Activated naive CD4-positive, alpha-beta T cell treated with anti-CD3 and anti-CD28 coated beads, Interleukin-2, amount 50 U/mL, for 72 hours (primary cell): ENCODE data around the gene ZNF275. TPM values are rescaled to one million over a fixed set of nuclear protein-coding genes. Genes with fewer than 3 reads are reported as not detected.
"Not testable (repeated sequence)": the region's sequence is repeated elsewhere in the genome, so short reads cannot be mapped to it uniquely, and the experiment has no call there.

Source experiments
- ATAC-seq, 2 donors: fragments of 150-1000 bp; cut with Tn5 transposase; 2 replicates each; pipeline ENCODE4 v1.10.0; 2021; ENCODE audit warnings: mild to moderate bottlenecking in 2 of 2, moderate library complexity in 2 of 2
- DNase-seq, 2 donors: peaks; one replicate each; pipeline ENCODE4 v3.0.0; 2021 to 2022; ENCODE audit warnings: low spot score in 2 of 2
- H3K27ac Mint-ChIP-seq, 2 donors: one replicate each; pipeline ENCODE4 v1.8.0; 2022; ENCODE audit warnings: mild to moderate bottlenecking in 2 of 2, mixed read lengths in 2 of 2
- H3K36me3 Mint-ChIP-seq, 2 donors: one replicate each; pipeline ENCODE4 v1.8.0; 2022; ENCODE audit warnings: mixed read lengths in 2 of 2
- H3K9me3 Mint-ChIP-seq, 2 donors: one replicate each; pipeline ENCODE4 v1.8.0; 2022; ENCODE audit warnings: mixed read lengths in 2 of 2
- total RNA-seq, 2 donors: library from RNA; stranded (reverse); gene quantifications; one replicate each; pipeline ENCODE4 v1.2.3, GENCODE V29; 2022

ZNF275 gene
- total RNA-seq, 2 donors from 2014 or later = 8.8 to 24.1 TPM

- ATAC-seq = no peak
- Mint-ChIP-seq H3K36me3 (no peaks in the 10 kb centered on the region), H3K27ac (no peak overlapping the region), H3K9me3 (no peaks in the 10 kb centered on the region)
- DNase-seq = no peak
These were observed 21.9 kb upstream of the ZNF275 start for GRCh38 chrX:153312041-153312440.

GRCh38 chrX:153312842-153313241 is 21.1 kb upstream of the ZNF275 start:
- Mint-ChIP-seq H3K27ac (no peak overlapping the region), H3K9me3 (no peaks in the 10 kb centered on the region), H3K36me3 (no peaks in the 10 kb centered on the region)
- DNase-seq (no peak), ATAC-seq (no peak)

DNA sequence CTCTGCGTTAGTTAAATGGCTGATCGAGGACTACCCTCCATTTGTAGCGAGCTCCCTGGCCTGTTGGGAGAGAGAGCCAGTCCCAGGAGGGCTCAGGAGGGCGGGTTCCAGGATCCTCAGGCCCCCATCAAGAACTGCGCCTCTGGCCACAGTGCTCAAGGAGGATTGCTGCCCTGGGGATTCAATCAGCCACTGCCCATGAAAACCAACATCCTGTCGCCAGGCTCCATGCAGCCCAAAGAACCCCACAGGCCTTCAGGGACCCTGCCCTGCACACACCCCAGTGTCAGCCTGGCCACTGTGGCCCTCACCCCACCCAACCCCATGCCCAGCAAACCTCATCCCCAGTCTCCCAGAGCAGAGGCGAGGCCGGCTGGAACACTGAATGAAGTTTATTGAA is 16.6 kb upstream of the ZNF275 start:
- H3K36me3 Mint-ChIP-seq = no peaks in the 10 kb centered on the region
- H3K27ac Mint-ChIP-seq = no peak overlapping the region
- no peak for DNase-seq
- no peak for ATAC-seq
- no peaks in the 10 kb centered on the region for H3K9me3 Mint-ChIP-seq

DNA sequence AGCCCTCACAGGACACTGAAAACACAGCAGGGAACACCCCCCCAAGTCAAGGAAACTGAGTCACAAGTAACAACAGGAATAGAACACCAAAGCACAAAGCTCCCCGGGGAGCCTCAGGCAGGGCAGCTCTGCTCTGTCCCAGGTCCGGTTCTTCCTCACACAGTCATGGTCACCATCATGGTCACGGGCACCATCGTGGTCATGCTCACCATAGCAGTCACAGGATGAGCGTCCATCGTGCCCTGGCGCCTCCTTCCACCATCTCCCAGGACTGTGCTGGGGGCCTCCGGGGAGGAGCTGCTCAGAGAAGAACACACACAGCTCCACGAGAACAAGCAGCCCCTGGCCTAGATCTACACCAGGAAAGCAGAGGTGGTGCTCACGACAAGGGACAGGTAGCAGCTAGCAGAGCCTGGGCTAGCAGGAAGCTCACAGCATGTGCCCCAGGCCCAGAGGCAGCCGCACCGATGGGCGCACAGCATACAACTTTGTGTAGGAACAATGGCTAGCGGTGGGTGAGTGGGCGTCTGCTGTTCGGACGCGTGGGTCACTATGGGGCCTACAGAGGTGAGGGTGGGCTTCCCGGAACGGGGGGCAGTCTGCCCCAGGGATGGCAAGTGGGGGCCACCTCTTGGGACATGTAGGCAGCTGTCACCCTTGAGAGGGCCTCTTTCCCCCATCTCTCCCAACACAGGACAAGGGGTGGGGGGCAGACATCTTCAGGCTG is 15.8 kb upstream of the ZNF275 start:
- no peak for ATAC-seq

DNA sequence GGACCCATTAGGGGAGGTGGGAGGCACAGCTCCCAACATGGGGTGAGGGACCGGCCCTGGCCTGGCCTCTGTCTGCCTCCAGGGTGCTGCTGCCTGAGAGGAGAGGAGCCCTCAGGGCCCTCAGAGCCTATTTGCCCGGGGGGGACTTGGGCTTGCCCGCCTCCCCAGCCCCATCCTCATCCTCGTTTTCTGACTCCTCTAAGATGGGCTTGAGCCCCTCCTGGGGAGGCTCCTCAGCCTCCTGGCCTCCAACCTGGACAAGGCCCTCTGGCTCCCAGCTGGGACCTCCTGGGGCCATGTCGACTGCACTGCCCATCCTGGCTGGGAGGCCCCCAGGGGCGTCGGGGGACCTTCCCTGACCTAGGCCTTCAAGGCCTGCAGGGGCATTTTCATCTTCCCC is 15.1 kb upstream of the ZNF275 start:
- DNase-seq (no peak), ATAC-seq (no peak)
- no peaks in the 10 kb centered on the region for H3K36me3 Mint-ChIP-seq
- no peak overlapping the region for H3K27ac Mint-ChIP-seq
- H3K9me3 Mint-ChIP-seq = no peaks in the 10 kb centered on the region

More for the DNA sequence above, 15.8 kb upstream of the ZNF275 start:
- Mint-ChIP-seq H3K36me3 (no peaks in the 10 kb centered on the region), H3K27ac (no peak overlapping the region), H3K9me3 (no peaks in the 10 kb centered on the region)
- DNase-seq = no peak

GRCh38 chrX:153319295-153320046 is 14.5 kb upstream of the ZNF275 start:
- no peak for DNase-seq
- no peak for ATAC-seq
- no peak overlapping the region for H3K27ac Mint-ChIP-seq
- no peaks in the 10 kb centered on the region for H3K36me3 Mint-ChIP-seq
- no peaks in the 10 kb centered on the region for H3K9me3 Mint-ChIP-seq

DNA sequence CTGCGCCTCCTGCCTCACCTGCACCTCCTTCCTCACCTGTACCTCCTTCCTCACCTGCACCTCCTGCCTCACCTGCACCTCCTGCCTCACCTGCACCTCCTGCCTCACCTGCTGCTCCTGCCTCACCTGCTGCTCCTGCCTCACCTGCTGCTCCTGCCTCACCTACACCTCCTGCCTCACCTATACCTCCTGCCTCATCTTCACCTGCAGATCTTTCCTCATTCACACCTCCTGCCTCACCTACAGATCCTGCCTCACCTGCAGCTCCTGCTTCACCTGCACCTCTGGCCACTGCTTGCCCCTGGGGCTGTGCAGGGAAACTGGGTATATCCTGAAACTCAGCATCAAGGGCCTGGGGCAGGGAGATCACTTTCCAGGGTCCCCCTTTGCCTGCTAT is 13.9 kb upstream of the ZNF275 start:
- not testable (repeated sequence) for H3K27ac Mint-ChIP-seq, DNase-seq, H3K9me3 Mint-ChIP-seq, ATAC-seq, H3K36me3 Mint-ChIP-seq

GRCh38 chrX:153320555-153321184 is 13.3 kb upstream of the ZNF275 start:
- ATAC-seq (no peak), DNase-seq (no peak)
- H3K36me3 Mint-ChIP-seq = no peaks in the 10 kb centered on the region
- H3K9me3 Mint-ChIP-seq = no peaks in the 10 kb centered on the region
- no peak overlapping the region for H3K27ac Mint-ChIP-seq

GRCh38 chrX:153321381-153322124 is 12.4 kb upstream of the ZNF275 start, which contains the start of gene PNMA6F:
Gene PNMA6F (minus strand): TSS chrX:153321767. CDS start chrX:153320674, 1,093 bp downstream.
- Mint-ChIP-seq H3K27ac (no peak within 1 kb of the TSS), H3K9me3 (no peaks in the 10 kb centered on the region), H3K36me3 (no peaks in the 10 kb centered on the region)
- DNase-seq = no peak
- ATAC-seq = no peak

- H3K36me3 Mint-ChIP-seq = no peaks in the 10 kb centered on the region
- ATAC-seq (no peak), DNase-seq (no peak)
- no peak overlapping the region for H3K27ac Mint-ChIP-seq
- H3K9me3 Mint-ChIP-seq = no peaks in the 10 kb centered on the region
These were observed 6.4 kb upstream of the ZNF275 start for GRCh38 chrX:153327561-153327960.

DNA sequence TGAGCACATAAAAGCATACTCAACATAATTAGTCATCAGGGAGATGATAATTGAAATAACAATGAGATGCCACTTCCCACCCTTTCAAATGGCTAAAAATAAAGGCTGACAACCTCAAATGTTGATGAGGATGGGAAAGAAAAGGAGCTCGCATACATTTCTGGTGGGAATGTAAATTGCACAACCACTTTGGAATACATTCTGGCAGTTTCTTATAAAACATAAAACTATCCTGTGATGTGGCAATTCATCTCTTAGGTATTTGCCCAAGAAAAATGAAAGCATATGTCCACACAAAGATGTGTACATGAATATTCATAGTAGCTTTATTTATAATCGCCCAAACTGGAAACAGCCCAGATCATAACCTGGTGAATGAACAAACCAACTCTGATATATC is 687 bp upstream of the ZNF275 start:
- no peak for ATAC-seq
- Mint-ChIP-seq H3K36me3 (peaks cover 3 to 24% of the 10 kb centered on the region in 2 donors), H3K9me3 (no peaks in the 10 kb centered on the region), H3K27ac (peak overlapping the region in 1 of 2 donors; percentile 72)
- no peak for DNase-seq

DNA sequence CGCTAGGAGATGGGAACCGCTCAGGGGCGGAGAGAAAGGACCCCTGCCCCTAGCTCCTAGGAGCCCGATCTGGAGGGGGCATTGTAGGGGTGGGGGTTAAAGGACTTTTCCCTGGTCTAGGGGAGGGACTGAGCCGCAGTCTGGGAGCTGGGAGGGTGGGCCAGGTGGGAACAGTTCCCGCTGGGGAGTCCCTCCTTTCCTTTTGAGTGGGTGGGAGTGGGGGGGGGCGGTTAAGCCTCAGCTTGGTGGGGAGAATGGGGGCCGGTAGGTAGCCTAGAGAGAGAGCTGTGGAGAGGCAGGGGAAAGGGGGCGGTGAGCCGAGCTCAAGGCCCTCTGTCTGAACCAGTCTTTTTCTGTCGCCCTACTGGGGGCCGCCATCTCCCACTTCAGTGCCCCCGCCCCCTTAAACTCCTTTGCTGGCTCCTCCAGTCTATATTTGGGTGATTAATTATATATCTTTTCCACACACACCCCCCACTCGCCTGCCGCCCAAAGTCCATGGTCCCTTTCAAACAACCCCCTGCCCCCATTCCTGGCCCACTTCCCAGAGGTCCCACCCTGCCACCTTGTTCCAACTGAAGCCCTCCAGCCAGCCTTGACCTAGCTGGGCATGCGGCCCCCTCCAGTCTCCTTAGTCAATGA is 822 bp downstream of the ZNF275 start:
- Mint-ChIP-seq H3K27ac (peak overlapping the region; percentile 65 to 72), H3K9me3 (peaks cover 0 to 5% of the 10 kb centered on the region in 2 donors), H3K36me3 (peaks cover 13 to 36% of the 10 kb centered on the region in 2 donors)
- DNase-seq (no peak), ATAC-seq (no peak)

DNA sequence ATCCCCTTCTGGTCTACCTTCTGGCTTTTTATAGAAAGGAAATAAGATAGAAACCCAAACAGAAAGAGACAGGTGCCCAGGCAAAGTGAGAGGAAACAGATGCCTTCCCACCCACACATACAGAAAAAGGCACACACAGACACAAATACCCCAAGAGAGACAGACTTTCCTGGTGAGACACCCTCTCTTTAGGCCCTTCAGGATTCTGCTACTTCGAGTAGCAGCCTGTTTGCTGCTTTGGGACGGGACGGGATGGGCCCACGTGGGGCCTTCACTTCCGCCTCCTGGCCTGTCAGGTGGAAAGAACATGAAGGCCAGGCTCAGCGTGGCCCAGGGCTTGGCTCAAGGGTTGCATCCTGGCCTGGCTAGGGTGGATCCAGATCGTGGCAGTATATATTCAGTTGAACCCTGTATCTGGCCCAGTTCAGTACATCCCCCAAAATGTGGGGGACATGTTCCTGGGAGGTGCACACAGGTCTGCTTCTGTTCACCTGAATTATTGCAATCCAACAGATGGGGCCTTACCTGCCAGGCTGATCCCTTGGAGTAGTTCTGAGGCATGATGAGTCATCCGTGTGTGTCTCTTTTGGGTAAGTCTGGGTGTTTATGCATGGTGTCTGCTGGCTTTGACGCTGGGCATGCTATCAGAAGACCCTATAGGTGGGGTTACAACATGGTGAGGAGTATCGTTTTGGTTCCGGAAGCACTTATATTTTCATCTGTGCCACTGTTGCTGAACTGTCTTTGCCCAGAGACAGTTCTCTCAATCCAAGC is 2.4 kb downstream of the ZNF275 start:
- peak in 1 of 2 donors; percentile 39 for ATAC-seq
- Mint-ChIP-seq H3K9me3 (peaks cover 0 to 9% of the 10 kb centered on the region in 2 donors), H3K27ac (peak overlapping the region; percentile 72 to 88), H3K36me3 (peaks cover 20 to 47% of the 10 kb centered on the region in 2 donors)
- no peak for DNase-seq

- no peak for DNase-seq
- ATAC-seq = peak in 1 of 2 donors; percentile 30
- Mint-ChIP-seq H3K9me3 (peaks cover 0 to 12% of the 10 kb centered on the region in 2 donors), H3K36me3 (peaks cover 22 to 53% of the 10 kb centered on the region in 2 donors), H3K27ac (peak overlapping the region in 1 of 2 donors; percentile 74)
These were observed 3.0 kb downstream of the ZNF275 start for GRCh38 chrX:153336988-153337387.

- no peak for DNase-seq
These were observed 4.9 kb downstream of the ZNF275 start for GRCh38 chrX:153338836-153339235.

More at GRCh38 chrX:153338836-153339235, 4.9 kb downstream of the ZNF275 start:
- peak overlapping the region; percentile 69 to 90 for H3K27ac Mint-ChIP-seq
- peaks cover 0 to 12% of the 10 kb centered on the region in 2 donors for H3K9me3 Mint-ChIP-seq
- peaks cover 26 to 69% of the 10 kb centered on the region in 2 donors for H3K36me3 Mint-ChIP-seq
- ATAC-seq = no peak
